AG09309 (cell line): ENCODE measurements around the gene FGF1.

Experiments
- DNase-seq: peaks from one replicate; pipeline ENCODE4 v3.0.0-alpha.2; 2010; ENCODE audit warnings: low read depth
- H3K4me3 ChIP-seq: 2 replicates; pipeline ENCODE4 v1.5.1; 2011; ENCODE audit warnings: mild to moderate bottlenecking, low read depth, low read length, moderate library complexity; ENCODE audit not compliant: control insufficient read depth
- CTCF ChIP-seq: IDR thresholded peaks from 2 replicates; pipeline ENCODE4 v1.5.1; 2011; ENCODE audit warnings: mild to moderate bottlenecking, low read depth, low read length, inconsistent platforms; ENCODE audit not compliant: insufficient read depth, control insufficient read depth; ENCODE audit errors: missing control alignments

Gene FGF1

GRCh38 chr5:142597546-142598337 lies 88.1 kb downstream of the FGF1 start:
- DNase-seq = no peak
- no peak for TF ChIP-seq CTCF
- H3K4me3 ChIP-seq = peak overlapping the region; percentile 16

DNA sequence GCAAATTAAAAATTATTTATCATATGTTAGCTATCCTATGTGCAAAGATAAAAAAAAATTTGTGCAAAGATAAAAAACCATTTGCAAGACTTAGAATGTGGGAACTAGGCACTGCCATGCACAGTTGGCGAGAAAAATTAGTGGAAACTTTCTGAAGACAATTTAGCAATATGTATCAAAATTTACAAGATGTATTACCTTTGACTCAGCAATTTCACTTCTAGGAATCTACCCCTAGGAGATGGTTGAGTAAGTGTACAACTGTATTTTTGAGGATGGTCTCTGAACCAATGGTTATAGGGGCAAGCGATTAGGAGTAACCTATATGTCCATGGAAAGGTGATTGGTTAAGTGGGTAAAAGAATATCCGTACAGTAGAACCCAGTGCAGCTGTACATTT lies 88.9 kb downstream of the FGF1 start:
- H3K4me3 ChIP-seq = no peak overlapping the region
- TF ChIP-seq CTCF = no peak
- DNase-seq = no peak

- no peak for TF ChIP-seq CTCF
- no peak overlapping the region for H3K4me3 ChIP-seq
- DNase-seq = no peak
Measured at GRCh38 chr5:142592365-142592764, 93.5 kb downstream of the FGF1 start.

DNA sequence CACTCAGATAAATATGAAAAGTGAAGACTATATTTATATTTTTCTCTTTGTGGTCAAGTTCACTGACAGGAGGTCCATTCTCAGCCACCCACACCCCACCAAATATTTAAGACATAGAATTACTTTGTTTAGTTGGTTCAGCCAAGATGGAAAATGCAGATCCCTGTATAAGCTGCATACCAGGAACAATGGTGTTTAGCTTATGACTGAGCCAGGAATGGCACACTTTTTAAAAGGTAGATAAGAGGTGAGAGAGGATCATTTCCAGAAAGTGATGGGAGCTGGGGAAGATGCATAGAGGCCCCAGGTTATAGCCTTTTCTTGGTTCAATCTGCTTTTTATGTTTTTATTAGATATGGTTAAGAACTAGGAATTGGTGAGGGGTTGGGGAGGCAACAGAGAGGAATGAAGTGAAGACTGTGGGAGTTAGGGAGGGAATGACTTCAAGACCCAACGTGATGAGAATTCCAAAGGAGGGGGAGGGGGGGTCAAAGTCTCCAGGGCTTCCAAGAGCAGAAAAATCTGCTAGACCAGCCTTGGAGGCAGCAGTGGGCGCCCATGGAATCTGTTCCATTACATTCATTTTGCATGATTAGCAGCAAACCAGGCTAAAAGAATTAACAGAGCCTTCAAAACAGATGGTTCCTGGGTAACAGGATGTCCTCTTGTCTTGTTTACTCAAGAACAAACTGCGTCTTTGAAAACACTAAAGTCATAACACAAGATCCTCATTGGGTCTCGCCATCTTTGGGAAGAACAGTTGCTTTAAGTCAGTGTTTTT lies 95.2 kb downstream of the FGF1 start:
- no peak for TF ChIP-seq CTCF
- DNase-seq = no peak
- no peak overlapping the region for H3K4me3 ChIP-seq

DNA sequence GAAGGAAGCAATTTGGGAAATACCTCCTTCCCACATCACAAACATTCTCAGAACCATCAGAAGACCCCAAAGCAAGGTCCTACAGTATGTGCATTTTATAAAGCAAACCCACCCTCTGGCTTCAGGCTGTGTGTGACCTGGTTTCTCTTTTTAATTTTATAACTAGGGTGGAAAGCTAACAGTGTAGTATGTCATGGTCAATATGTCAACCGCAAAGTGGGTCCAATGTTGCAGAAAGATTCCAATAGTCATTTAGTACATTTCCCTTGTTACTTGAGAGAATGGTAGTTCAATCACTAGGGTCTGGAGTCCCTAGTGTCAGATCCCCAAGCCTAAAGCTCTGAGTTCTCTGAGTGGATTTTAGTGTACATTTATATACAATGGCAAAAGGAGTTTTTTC lies 96.2 kb downstream of the FGF1 start:
- H3K4me3 ChIP-seq = no peak overlapping the region
- no peak for DNase-seq
- no peak for TF ChIP-seq CTCF

GRCh38 chr5:142587354-142587965 lies 98.4 kb downstream of the FGF1 start:
- TF ChIP-seq CTCF = peak; percentile 66
- DNase-seq = no peak
- no peak overlapping the region for H3K4me3 ChIP-seq
